ENCODE measurements around the gene TMA7.
A peak's percentile ranks its signal among the peaks of the same experiment; 100 is the strongest.
"Not testable (repeated sequence)": the region's sequence is repeated elsewhere in the genome, so short reads cannot be mapped to it uniquely, and the experiment has no call there.

TMA7 gene

DNA sequence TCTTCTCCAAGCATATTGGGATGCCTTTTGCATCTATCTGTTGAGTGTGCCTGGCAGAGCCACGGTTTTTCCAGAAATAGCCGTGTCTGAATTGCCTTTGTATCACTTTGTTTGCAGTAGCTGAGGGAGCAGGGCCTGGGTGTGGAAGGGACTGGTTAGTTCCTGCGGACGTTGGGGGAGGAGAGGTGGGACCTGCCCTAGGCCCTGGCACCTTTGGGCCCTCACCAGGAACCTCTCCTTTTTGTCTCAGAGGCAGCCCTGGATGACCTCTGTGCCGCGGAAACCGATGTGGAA, 25.1 kb downstream of the TMA7 start:
- no peak for FAIRE-seq
- DNase-seq (ENCODE audit: extremely low spot score, insufficient read length, low read depth) = no peak

DNA sequence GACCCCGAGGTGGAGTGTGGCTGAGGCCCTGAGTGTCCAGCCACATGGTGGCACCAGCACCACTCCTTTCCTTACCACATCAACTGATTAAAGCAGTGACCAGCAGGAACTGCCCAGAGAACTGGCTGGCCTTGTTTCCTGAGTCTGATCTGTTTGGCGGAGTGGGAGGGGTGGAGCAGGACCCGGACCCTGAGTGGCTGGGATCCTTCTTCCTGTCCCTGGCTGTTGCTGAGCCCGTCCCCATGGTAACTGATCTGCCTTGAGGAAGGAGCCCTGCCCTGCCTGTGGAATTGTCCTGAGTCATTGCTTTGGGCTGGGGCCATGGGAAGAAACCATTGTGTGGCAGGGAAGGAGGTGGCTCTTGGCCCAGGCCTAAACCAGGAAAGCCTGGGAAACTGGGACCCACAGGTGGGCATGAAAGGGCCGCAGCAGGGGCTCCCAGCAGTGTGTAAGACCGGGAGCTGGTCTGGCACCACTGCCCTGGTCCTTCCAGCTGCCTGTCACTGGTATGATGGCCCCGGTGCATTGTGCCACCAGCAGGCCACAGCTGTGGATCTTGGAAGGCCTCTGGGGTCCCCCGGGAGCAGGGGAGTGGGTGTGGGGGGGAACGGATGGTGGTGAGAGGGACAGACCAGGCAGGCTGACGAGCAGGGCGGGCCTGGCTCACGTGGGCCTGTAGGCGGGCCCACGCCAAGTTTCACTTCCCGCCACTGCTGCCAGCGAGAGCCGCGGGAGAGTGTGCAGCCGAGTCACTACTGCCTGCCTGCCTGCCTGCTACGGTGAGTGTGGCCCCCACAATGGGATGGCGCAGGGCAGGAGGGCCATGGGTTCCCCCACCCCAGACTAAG, 25.7 kb downstream of the TMA7 start:
- FAIRE-seq = peak; percentile 84
- DNase-seq (ENCODE audit: extremely low spot score, insufficient read length, low read depth) = peak; percentile 89

DNA sequence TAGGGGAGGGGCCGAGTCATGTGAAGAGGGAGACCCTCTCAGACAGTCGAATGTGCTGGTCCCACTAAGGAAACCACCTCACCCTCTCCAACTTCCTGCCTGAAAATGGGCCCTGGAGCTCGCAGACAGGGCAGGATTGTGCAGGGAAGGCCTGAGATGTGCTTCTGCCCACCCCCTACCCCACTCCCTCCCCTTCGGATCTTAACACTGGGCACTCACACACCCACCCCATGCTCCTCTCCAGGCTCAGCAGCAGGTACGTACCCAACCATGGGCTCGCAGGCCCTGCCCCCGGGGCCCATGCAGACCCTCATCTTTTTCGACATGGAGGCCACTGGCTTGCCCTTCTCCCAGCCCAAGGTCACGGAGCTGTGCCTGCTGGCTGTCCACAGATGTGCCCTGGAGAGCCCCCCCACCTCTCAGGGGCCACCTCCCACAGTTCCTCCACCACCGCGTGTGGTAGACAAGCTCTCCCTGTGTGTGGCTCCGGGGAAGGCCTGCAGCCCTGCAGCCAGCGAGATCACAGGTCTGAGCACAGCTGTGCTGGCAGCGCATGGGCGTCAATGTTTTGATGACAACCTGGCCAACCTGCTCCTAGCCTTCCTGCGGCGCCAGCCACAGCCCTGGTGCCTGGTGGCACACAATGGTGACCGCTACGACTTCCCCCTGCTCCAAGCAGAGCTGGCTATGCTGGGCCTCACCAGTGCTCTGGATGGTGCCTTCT, 26.5 kb downstream of the TMA7 start:
- DNase-seq (ENCODE audit: extremely low spot score, insufficient read length, low read depth) = peak; percentile 14
- FAIRE-seq = peak; percentile 46

DNA sequence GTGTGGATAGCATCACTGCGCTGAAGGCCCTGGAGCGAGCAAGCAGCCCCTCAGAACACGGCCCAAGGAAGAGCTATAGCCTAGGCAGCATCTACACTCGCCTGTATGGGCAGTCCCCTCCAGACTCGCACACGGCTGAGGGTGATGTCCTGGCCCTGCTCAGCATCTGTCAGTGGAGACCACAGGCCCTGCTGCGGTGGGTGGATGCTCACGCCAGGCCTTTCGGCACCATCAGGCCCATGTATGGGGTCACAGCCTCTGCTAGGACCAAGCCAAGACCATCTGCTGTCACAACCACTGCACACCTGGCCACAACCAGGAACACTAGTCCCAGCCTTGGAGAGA, 27.0 kb downstream of the TMA7 start:
- DNase-seq (ENCODE audit: extremely low spot score, insufficient read length, low read depth) (no peak), FAIRE-seq (peak; percentile 24)

DNA sequence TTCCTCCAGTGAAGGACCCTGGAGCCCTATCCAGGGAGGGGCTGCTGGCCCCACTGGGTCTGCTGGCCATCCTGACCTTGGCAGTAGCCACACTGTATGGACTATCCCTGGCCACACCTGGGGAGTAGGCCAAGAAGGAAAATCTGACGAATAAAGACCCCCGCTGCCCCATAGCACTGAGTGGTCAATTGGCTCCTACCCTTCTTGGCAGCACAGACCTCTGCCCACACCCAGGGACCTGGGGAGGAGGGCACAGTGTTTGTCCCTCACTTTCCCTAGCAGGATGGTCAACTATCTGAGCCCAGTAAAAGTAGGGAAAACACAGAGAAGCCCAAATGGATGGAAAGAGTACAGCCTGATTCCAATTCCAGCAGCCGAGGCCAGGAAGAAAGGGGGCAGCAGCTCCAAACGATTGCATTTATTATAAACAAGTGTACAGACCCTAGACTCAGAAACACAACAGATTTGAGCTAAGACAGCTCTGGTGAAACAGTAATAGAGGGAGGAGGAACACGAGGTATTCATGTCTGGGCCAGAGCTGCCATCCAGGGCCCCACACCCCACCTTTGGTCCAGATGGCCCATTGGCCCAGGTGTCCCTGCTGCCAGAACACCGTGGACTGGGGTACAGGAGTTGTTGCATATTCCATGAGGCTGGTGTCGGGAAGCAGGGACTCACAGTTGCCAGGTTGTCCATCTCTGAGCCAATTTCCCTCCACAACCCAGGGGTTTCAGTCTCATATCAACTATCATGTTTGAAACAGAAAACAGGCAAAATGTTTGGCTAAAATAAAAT, 27.6 kb downstream of the TMA7 start:
- no peak for DNase-seq (ENCODE audit: extremely low spot score, insufficient read length, low read depth)

DNA sequence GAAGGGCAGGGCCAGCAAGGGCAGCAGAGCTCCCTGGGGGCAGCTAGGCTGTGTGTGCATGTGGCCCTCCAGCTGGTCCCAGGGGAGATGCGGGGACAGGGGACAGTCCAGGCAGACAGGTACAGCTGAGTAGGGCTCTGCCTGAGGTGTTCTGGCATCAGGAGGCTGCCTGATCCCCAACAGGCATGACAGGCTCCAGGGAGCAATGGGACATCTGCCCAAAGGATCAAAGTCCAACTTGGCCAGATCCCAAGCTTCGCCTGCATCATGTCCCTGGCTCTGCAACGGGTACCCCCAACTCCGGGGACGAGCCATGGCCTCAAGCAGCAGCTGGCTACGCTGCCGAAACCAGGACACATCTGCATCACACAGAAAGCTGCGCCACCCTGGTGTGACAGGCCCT, 28.3 kb downstream of the TMA7 start:
- FAIRE-seq = no peak
- no peak for DNase-seq (ENCODE audit: extremely low spot score, insufficient read length, low read depth)

More for the DNA sequence above, 27.6 kb downstream of the TMA7 start:
- no peak for FAIRE-seq

DNA sequence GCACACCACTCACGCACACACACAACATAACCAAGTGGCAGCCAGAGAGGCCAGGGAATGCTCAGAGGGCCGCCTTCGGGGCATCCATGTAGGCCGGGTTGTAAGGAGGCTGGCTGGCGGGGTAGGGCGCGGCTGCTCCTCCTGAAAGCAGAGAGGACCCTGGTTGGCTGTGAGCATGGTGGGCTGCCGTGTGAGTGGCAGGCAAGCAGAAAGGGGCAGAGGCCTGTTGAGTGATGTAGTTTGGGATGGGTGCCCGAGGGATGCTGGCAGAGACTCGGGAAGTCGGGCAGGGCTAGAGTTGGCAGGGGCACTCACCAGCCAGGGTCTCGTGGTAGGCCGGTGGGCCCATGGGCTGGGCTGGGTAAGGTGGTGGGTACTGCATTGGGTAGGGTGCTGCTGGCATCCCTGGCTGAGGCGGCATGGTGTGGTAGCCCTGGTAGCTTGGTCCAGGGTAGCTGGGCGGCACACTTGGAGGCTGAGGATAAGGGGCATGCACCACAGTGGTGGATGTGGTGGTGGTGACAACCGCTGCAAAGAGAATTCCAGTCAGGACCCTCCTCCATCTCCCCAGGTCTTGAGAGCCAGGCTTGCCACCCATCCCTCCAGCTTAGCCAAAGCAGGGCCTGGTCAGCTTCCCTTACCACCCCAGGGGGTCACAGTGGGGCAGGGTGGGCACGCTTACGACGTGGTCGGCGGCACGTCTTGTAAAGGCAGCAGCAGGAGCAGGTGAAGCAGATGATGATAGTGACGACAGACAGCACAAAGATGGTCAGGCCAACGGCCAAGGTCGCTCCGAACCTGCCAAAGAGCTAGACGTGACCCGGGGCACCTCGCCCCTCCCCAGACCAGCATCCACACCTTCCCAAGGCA, 29.2 kb downstream of the TMA7 start:
- DNase-seq (ENCODE audit: extremely low spot score, insufficient read length, low read depth) (no peak), FAIRE-seq (no peak)

DNA sequence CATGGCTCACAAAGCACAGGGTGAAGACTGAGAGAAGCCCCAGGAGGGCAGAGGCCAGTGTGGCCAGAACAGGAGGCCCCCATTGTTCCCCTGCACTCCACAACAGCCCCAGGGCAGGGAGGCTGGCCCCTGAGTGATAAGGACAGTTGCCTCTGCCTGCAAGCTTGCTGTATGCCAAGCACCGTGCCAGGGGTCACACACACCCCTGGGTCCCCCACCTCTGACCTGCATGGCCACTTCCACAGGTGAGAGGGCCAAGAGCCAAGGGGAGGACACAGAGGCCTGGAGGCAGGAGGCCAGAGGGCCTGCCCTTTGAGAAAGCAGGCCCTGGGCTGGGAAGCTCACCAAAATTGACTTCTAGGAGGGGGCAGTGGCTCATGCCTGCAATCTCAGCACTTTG, 30.2 kb downstream of the TMA7 start:
- DNase-seq (ENCODE audit: extremely low spot score, insufficient read length, low read depth) = no peak
- no peak for FAIRE-seq

DNA sequence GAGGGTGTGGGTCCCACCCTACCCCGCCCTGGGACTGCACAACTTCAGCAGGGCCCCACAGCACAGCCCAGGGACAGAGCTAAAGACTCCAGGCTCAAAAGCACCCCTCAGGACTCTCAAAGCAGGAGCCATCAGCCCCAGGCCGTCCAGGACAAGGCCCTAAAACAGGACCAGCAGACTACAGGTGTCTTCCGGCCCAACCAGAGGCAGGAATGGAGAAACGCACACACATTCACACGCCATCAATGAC, 32.5 kb downstream of the TMA7 start:
- FAIRE-seq (no peak), DNase-seq (ENCODE audit: extremely low spot score, insufficient read length, low read depth) (peak; percentile 8)

DNA sequence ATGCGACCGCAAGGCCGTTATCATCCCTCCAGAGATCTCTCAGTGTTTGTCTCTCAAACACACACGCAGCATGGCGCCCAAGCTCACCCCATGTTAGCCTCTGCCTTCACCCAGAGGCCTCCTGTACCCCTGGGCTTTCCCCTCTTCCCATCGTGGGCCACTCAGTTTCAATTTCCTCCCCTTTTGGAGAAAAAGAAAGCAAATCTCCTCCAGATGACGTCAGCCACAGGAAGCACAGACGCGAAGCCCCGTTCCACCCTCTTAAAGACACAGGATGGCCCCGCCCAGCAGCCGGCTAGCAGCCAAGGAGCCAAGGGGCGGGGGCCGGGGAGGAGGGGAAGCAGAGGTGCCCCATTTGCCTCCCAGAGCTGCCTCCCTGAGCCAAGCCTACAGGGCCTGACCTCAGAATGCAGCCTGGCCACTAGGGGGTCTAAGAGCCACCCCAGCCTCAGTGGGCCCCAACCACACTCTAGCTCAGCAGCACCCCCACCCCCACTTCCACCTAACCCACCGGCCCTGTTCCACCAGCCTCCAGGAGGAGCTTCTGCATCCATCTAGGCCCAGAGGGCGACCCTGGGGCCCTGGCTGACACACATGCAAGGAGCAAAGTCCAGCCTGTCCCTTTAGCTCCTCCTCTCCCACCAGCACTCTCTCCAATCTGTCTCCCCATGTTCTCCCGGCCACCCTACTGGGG, 33.0 kb downstream of the TMA7 start:
- DNase-seq (ENCODE audit: extremely low spot score, insufficient read length, low read depth) = peak; percentile 86
- FAIRE-seq = peak; percentile 100

DNA sequence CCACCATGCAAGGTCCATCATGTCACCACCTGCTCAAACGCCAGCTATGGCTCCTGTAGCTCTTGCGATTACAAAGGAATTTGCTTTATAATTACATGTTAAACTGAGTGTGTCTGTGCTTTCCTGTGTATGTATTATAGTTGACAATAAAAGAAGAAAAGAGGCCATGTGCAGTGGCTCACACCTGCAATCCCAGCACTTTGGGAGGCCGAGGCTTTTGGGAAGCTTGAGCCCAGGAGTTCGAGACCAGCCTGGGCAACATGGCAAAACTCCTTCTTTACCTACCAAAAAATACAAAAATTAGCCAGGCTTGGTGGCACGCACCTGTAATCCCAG, 33.5 kb downstream of the TMA7 start:
- DNase-seq (ENCODE audit: extremely low spot score, insufficient read length, low read depth) (no peak), FAIRE-seq (no peak)

DNA sequence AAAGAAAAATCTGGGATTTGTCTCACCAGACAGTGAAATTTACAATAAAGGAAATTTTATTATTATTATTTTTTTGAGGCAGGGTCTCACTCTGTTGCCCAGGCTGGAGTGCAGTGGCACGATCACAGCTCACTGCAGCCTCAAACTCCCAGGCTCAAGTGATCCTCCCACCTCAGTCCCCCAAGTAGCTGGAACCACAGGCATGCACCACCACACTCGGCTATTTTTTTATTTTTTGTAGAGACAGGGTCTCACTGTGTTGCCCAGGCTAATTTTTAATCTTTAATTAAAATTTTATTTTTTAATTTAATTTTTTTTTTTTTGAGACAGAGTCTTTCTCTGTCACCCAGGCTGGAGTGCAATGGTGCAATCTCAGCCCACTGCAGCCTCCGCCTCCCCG, 34.0 kb downstream of the TMA7 start:
- DNase-seq (ENCODE audit: extremely low spot score, insufficient read length, low read depth); FAIRE-seq: not testable (repeated sequence)

DNA sequence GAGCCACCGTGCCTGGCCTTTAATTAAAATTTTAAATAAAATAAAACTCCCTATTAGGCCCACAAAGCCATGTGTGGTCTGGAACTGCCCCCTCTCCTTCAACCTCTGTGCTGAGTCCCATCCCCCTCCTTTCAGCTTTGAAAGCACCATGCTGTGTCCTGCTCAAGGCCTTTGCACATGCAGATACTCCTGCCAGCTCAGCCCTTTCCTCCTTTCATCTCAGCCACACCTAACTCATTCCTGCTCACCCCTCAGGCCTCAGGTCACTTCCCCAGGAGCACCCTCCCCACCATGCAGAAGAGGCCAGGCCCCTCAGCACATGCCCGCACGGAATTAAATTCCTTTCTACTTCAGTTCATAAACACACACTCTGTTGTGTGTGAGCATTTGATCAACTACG, 34.6 kb downstream of the TMA7 start:
- no peak for DNase-seq (ENCODE audit: extremely low spot score, insufficient read length, low read depth)
- no peak for FAIRE-seq

DNA sequence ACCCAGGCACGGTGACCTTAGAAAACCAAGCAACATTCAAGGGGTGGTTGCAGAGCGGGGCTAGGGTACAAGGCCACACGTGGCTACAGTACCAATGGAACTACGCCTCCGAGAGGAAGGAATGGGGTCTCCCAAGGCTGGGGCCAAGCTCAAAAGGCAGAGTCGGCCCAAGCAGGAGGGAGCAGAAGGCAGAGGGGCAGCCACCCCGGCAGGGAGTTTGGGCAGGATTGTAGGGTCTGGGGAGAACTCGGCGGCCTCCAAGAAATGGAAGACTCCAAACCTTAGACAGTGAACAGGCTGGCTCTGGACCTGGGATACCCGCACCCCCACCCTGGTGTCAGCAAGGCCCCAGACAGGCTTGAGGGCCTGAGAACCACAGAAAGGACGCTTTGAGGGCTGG, 35.1 kb downstream of the TMA7 start:
- DNase-seq (ENCODE audit: extremely low spot score, insufficient read length, low read depth) (no peak), FAIRE-seq (no peak)

DNA sequence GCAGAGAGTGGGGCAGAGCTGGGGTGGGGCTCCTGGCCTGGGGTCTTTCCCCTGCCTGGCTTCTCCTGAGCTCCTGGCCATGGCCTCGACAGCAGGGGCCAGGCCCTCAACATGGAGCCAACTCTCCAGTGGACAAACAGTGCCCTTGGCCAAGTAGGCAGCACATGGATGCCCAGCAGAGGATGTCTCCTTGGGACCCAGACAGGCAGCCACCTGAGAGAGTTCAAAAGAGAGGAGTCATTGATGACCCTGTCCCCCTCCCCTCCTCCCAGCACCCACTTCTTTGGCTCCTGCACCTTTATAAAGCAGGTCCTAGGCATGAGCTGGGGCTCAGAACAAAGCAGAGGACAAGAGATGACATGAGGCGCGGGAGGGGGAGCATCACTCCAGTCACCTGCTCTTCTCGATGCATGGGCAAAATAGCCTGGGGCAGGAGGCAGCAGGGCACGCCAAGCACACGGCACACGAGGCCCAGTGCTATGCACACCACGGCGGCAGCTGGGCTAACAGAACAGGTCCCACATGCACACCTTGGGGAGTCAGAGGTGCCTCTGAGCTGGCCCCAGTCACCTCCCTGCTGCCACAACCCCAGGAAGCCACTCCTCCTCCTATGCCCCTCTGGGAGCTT, 36.5 kb downstream of the TMA7 start:
- FAIRE-seq (no peak), DNase-seq (ENCODE audit: extremely low spot score, insufficient read length, low read depth) (no peak)

DNA sequence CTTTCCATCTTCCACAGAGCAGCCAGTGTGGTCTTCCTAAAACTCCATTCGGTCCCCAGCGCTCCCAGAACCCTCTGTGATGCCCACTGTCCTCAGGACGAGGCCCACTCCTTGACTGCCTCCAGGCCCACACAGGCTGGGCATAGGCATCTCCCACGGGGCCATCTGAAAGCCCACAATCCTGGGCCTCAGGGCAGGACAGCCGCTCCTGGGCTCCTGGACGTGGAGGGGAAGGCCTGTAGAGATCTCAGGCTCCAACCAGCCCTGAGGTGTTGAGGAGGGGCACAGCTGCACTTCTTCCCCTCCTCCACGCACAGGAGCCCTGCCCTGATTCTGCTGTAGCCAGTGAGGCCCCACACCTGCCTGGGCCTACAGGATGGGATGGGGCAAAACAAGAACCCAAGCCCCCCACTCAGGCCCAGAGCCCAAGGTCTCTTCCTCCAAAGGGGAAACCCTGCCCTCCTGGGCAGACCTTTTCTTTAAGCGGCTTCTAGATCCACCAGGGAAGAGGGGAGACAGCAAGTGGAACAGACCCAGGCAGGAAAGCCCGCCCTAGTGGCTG, 38.0 kb downstream of the TMA7 start:
- FAIRE-seq (no peak), DNase-seq (ENCODE audit: extremely low spot score, insufficient read length, low read depth) (no peak)

DNA sequence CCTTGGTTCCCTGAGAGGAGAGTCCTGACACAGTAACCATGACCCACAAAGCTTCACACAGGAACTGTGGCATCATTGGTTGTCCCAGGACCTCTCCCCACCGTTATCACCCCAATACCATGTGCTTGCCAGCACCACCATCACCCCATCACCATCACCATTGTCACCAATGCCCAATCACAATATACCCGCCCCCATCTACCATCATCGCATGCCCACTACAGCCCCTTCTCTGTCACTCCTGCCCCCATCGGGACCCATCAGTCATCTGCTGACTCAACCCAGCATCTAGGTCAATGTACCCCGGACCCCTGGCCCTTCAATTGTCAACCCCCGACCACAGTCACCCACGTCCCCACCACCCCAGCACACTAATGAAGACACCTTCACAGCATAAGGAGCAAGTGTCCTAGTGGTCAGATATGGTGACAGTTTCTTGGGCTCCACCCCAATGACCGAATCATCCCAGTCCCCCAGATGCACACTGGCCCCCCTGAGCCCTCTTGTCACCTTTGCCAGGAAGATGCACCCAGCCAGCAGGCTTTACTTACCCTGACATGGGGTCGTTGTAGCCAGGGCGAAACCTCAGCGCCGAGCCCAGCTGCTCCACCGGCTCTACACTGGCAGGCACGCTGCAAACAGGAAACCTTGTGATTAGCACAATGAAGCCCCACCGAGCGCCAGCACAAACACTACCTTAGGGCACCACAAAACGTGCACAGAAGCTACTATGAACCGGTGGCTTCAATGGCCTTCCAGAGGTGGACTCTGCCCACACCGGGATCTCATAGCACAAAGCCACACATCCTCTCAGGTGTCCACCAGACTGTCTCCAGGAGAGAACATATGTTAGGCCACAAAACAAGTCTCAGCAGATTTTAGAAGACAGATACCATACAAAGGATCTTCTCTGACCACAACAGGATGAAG, 38.8 kb downstream of the TMA7 start:
- no peak for DNase-seq (ENCODE audit: extremely low spot score, insufficient read length, low read depth)
- peak; percentile 85 for FAIRE-seq

DNA sequence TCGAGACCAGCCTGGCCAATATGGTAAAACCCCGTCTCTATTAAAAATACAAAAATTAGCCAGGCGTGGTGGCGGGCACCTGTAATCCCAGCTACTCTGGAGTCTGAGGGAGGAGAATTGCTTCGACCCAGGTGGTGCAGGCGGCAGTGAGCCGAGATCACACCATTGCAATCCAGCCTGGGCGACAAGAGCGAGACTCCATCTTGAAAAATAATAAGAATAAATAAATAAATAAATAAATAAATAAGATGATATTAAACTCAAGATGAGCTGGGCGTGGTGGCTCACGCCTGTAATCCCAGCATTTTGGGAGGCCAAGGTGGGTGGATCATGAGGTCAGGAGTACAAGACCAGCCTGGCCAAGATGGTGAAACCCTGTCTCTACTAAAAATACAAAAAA, 40.8 kb downstream of the TMA7 start:
- not testable (repeated sequence) for DNase-seq (ENCODE audit: extremely low spot score, insufficient read length, low read depth); FAIRE-seq
